PC-3 (cell line): ENCODE data around the gene USH2A. TPM values are rescaled to one million over a fixed set of nuclear protein-coding genes. Genes with fewer than 3 reads are reported as not detected.
A peak's percentile ranks its signal among the peaks of the same experiment; 100 is the strongest.

Experiments used
- ATAC-seq: fragments of 200-7000 bp; cut with Tn5 transposase; 2 replicates; pipeline ENCODE4 v1.9.1; 2020; ENCODE audit warnings: mild to moderate bottlenecking, moderate library complexity
- BruUV-seq: library from RNA; stranded (reverse); fragments of 400-500 nt; replicated peaks from 2 replicates; lab custom pipeline; 2021; lab: Mats Ljungman, UMichigan
- CTCF ChIA-PET: fragments of 300-600 bp; sonication (Branson Sonifier 250); formaldehyde crosslinking; loops from one replicate; lab custom pipeline; 2022; ENCODE audit warnings: antibody characterized with exemption; lab: Charles Lee
- POLR2A ChIA-PET: fragments of 300-600 bp; sonication (Branson Sonifier 250); formaldehyde crosslinking; loops from one replicate; lab custom pipeline; 2022; ENCODE audit warnings: antibody characterized with exemption; ENCODE audit not compliant: unreplicated experiment; lab: Charles Lee
- DNase-seq: peaks from one replicate; pipeline ENCODE4 v3.0.0-alpha.2; 2015
- H2AFZ ChIP-seq: fragments of 300-600 bp; sonication (generic); 2 replicates; pipeline ENCODE4 v1.6.0; 2016; ENCODE audit warnings: antibody characterized with exemption, low read length
- H3F3A ChIP-seq: fragments of 300-600 bp; sonication (generic); one replicate; pipeline ENCODE4 v1.6.0; 2017; ENCODE audit warnings: antibody characterized with exemption, low read length, control low read depth, mild to moderate bottlenecking; ENCODE audit not compliant: unreplicated experiment
- H3K27ac ChIP-seq: fragments of 300-600 bp; sonication (generic); 2 replicates; pipeline ENCODE4 v1.5.1; 2016; ENCODE audit warnings: mild to moderate bottlenecking, low read length
- H3K27me3 ChIP-seq: fragments of 300-600 bp; sonication (generic); 2 replicates; pipeline ENCODE4 v1.6.1; 2016; ENCODE audit warnings: low read length, mixed read lengths
- H3K36me3 ChIP-seq: fragments of 300-600 bp; sonication (generic); 2 replicates; pipeline ENCODE4 v1.6.1; 2016; ENCODE audit warnings: low read depth, mixed run types, low read length, mixed read lengths
- H3K4me1 ChIP-seq: fragments of 300-600 bp; sonication (generic); 2 replicates; pipeline ENCODE4 v1.5.1; 2016; ENCODE audit warnings: low read length; ENCODE audit not compliant: insufficient read depth
- H3K4me2 ChIP-seq: fragments of 300-600 bp; sonication (generic); 2 replicates; pipeline ENCODE4 v1.6.0; 2016; ENCODE audit warnings: low read length
- H3K4me3 ChIP-seq: fragments of 300-600 bp; sonication (generic); 2 replicates; pipeline ENCODE4 v1.5.1; 2016; ENCODE audit warnings: mild to moderate bottlenecking, low read length, mixed read lengths
- H3K79me2 ChIP-seq: fragments of 300-600 bp; sonication (generic); 2 replicates; pipeline ENCODE4 v1.6.1; 2017; ENCODE audit warnings: low read length, mixed read lengths
- H3K9ac ChIP-seq: fragments of 300-600 bp; sonication (generic); 2 replicates; pipeline ENCODE4 v1.6.0; 2016; ENCODE audit warnings: mild to moderate bottlenecking, low read length
- H3K9me2 ChIP-seq: fragments of 300-600 bp; sonication (generic); replicated peaks from 2 replicates; pipeline ENCODE4 v1.6.1; 2016; ENCODE audit warnings: mixed run types, low read length, mixed read lengths
- H3K9me3 ChIP-seq: fragments of 300-600 bp; sonication (generic); 2 replicates; pipeline ENCODE4 v1.6.1; 2016; ENCODE audit warnings: low read length, mixed read lengths
- H4K20me1 ChIP-seq: fragments of 300-600 bp; sonication (generic); 2 replicates; pipeline ENCODE4 v1.6.1; 2016; ENCODE audit warnings: low read length, mixed read lengths
- EZH2 ChIP-seq: fragments of 300-600 bp; sonication (generic); IDR thresholded peaks from one replicate; pipeline ENCODE4 v1.6.1; 2017; ENCODE audit warnings: antibody characterized with exemption, mild to moderate bottlenecking, low read length; ENCODE audit not compliant: unreplicated experiment
- EZH2phosphoT487 ChIP-seq: fragments of 300-600 bp; sonication (generic); IDR thresholded peaks from 2 replicates; pipeline ENCODE4 v1.6.1; 2018; ENCODE audit warnings: mild to moderate bottlenecking, antibody characterized with exemption, low read length, borderline replicate concordance
- intact Hi-C: fragments of 100-400 bp; cut with micrococcal nuclease; formaldehyde crosslinking; loops from 2 replicates; pipeline ENCODE4 v1.9.0; 2023
- total RNA-seq: library from RNA; depleted of rRNA; stranded (reverse); fragments of >200 nt; gene quantifications from 2 replicates; pipeline ENCODE4 v1.2.3, GENCODE V29; 2014
- TF ChIP-seq, protein P1 (sequence below): fragments of 300-600 bp; sonication (generic); conservative IDR thresholded peaks from 2 replicates; pipeline ENCODE4 v1.5.1; 2017; ENCODE audit warnings: antibody characterized with exemption, low read depth, mild to moderate bottlenecking, low read length

USH2A gene
- total RNA-seq, 1 experiment from 2014 or later: not detected

DNA sequence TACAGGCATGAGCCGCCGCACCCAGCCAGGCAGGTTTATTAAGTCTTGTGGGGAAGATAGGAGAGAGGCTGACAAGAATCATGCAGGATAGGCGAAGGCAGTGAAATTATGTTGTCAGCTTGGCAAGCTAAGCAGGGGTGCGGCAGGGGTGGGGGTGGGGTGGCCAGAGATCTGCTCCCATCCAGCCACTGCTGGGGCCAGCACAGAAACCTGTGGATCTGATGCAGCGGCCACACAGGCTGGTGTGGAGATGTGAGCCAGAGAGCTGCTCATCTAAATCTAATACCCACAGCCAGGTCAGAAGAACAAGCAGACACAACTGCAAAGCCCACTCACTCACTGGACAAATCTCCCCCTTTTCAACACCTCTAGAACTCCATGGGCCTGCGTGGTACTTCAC is 787.4 kb downstream of the USH2A start:
- H3K4me3 ChIP-seq: no peak overlapping the region
- H3K79me2 ChIP-seq: no peaks in the 10 kb centered on the region
- H3K27me3 ChIP-seq: no peaks in the 10 kb centered on the region
- H3K9me2 ChIP-seq: no peaks in the 10 kb centered on the region
- no peaks in the 10 kb centered on the region for H3K36me3 ChIP-seq
- ChIA-PET CTCF (no interaction called here), POLR2A (no interaction called here)
- no peak overlapping the region for H3K27ac ChIP-seq
- 0 out of 2 replicates have a peak, but pooled peaks cover 7% of the 10 kb centered on the region for H3K4me1 ChIP-seq
- H2AFZ ChIP-seq: no peak overlapping the region
- DNase-seq: no peak
- H3K9ac ChIP-seq: no peak overlapping the region
- no peak for ATAC-seq
- intact Hi-C loops: no loop called here
- TF ChIP-seq, protein P1, sequence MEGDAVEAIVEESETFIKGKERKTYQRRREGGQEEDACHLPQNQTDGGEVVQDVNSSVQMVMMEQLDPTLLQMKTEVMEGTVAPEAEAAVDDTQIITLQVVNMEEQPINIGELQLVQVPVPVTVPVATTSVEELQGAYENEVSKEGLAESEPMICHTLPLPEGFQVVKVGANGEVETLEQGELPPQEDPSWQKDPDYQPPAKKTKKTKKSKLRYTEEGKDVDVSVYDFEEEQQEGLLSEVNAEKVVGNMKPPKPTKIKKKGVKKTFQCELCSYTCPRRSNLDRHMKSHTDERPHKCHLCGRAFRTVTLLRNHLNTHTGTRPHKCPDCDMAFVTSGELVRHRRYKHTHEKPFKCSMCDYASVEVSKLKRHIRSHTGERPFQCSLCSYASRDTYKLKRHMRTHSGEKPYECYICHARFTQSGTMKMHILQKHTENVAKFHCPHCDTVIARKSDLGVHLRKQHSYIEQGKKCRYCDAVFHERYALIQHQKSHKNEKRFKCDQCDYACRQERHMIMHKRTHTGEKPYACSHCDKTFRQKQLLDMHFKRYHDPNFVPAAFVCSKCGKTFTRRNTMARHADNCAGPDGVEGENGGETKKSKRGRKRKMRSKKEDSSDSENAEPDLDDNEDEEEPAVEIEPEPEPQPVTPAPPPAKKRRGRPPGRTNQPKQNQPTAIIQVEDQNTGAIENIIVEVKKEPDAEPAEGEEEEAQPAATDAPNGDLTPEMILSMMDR: no peak
- TF ChIP-seq EZH2: no peak
- TF ChIP-seq EZH2phosphoT487: no peak
- BruUV-seq: no TSS peak
- no peaks in the 10 kb centered on the region for H3F3A ChIP-seq
- H3K9me3 ChIP-seq: no peaks in the 10 kb centered on the region
- no peak overlapping the region for H3K4me2 ChIP-seq
- no peaks in the 10 kb centered on the region for H4K20me1 ChIP-seq

DNA sequence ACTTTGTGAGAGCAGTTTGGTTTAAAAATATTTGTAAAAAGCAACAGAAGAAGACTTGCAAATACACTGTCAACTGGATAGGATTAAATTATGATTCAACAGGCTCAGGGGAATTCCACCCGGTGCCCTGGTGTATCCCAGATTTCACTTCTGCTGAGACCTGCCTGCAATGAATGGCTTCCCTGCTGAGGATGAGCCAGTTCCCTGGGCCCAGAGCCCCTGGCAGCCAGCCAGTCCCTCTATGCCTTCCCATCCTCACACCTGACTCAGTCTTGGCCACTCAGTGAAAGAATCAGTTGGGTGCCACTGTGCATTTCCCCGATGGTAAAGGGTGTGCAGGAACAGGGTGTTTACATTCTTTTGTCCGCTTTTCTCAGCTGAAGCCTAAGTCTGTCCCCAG is 791.8 kb downstream of the USH2A start:
- H3K27me3 ChIP-seq: no peaks in the 10 kb centered on the region
- BruUV-seq: no TSS peak
- H3K9me3 ChIP-seq: no peaks in the 10 kb centered on the region
- H3K4me3 ChIP-seq: no peak overlapping the region
- POLR2A ChIA-PET: no interaction called here
- no peak overlapping the region for H3K9ac ChIP-seq
- ATAC-seq: peak; percentile 61
- H2AFZ ChIP-seq: no peak overlapping the region
- H3K9me2 ChIP-seq: no peaks in the 10 kb centered on the region
- H3K79me2 ChIP-seq: no peaks in the 10 kb centered on the region
- 0 out of 2 replicates have a peak, but pooled peaks cover 7% of the 10 kb centered on the region for H3K4me1 ChIP-seq
- CTCF ChIA-PET: no interaction called here
- TF ChIP-seq EZH2phosphoT487 (no peak), EZH2 (no peak)
- TF ChIP-seq, protein P1: no peak
- H3K36me3 ChIP-seq: no peaks in the 10 kb centered on the region
- H3K27ac ChIP-seq: no peak overlapping the region
- intact Hi-C loops: no loop called here
- no peaks in the 10 kb centered on the region for H3F3A ChIP-seq
- DNase-seq: peak; percentile 80
- no peak overlapping the region for H3K4me2 ChIP-seq
- H4K20me1 ChIP-seq: no peaks in the 10 kb centered on the region

DNA sequence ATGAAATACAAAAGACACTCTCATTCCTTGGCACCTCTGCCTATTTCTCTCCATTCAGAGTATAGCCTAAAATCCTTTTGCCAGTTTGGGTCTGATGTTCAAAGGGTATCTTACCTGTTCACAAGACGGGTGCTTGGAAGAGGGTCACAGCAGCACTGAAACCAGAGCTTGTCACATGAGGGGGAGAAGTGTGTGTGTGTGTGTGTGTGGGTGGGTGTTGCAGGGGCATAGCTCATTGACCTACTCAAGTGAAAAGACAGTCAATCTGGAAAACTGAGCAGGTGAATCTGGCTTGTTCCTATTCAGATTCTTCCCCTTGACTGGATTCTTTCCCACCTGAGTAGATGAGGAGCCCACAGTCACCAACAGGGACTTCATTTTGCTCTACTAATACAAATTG is 792.2 kb downstream of the USH2A start:
- Histone ChIP-seq H3K36me3 (no peaks in the 10 kb centered on the region), H2AFZ (no peak overlapping the region), H3K27me3 (no peaks in the 10 kb centered on the region), H3K27ac (no peak overlapping the region), H4K20me1 (no peaks in the 10 kb centered on the region), H3K9ac (no peak overlapping the region), H3K4me3 (no peak overlapping the region), H3F3A (no peaks in the 10 kb centered on the region), H3K9me2 (no peaks in the 10 kb centered on the region), H3K4me1 (0 out of 2 replicates have a peak, but pooled peaks cover 7% of the 10 kb centered on the region), H3K4me2 (no peak overlapping the region), H3K79me2 (no peaks in the 10 kb centered on the region), H3K9me3 (no peaks in the 10 kb centered on the region)
- intact Hi-C loops: no loop called here
- TF ChIP-seq EZH2phosphoT487: no peak
- no peak for TF ChIP-seq EZH2
- TF ChIP-seq, protein P1: no peak
- ATAC-seq: no peak
- ChIA-PET POLR2A (no interaction called here), CTCF (no interaction called here)
- no peak for DNase-seq
- BruUV-seq: no TSS peak
